ENCODE data around the gene ZNF423.
A peak's percentile ranks its signal among the peaks of the same experiment; 100 is the strongest.

ZNF423 gene

DNA sequence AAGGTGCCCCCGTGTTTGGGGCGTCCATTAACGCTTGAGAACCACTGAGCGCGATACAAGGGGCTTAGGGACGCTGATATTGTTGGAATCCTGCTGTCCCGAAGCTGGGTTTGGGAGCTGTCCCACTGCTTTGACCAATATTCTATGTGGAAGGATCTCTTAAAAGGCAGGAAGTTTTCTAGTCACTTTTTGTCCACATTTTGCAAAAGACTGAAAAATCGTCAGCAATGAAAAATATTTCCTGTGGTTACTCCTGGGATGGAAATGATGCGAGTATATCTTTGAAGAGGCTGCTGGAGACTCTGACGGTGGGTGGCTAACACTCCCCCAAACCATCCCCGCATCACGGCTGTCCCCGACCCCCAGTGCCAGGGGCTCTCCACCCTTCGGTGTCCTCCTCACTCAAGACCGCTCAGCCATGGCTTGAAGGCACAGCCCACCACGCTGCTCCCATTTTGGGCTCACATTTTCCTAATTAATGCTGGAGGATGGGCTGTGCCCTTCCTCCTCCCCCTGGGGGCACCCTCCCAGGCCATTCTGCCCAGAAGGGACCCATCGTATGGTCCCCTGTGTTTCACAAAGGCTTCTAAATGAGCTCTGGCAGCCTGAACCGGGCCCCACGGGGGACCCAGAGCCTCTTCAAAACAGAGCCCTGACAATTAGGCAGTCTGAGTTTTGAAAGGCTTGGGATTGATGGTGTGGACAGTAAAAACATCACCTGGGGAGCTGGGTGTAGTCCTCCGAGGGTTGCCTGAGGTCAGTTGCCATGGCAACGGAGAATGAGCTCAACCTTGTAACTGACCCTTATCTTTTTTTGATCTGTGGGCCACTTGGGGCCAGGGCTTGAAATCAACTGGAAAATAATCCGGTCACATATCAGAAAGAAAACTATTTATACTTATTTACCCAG, 323.7 kb downstream of the ZNF423 start:
- no peaks in the 10 kb centered on the region for H3K27me3 ChIP-seq (replicated peaks; ENCODE audit: control insufficient read depth, insufficient read depth, low read length)
- H3K4me3 ChIP-seq (replicated peaks; ENCODE audit: low read depth, low read length): no peak overlapping the region
- no peak for DNase-seq (ENCODE audit: extremely low read depth, insufficient read length)
- no peaks in the 10 kb centered on the region for H3K36me3 ChIP-seq (ENCODE audit: control insufficient read depth, insufficient read depth, low read length)
- TF ChIP-seq, protein P1, sequence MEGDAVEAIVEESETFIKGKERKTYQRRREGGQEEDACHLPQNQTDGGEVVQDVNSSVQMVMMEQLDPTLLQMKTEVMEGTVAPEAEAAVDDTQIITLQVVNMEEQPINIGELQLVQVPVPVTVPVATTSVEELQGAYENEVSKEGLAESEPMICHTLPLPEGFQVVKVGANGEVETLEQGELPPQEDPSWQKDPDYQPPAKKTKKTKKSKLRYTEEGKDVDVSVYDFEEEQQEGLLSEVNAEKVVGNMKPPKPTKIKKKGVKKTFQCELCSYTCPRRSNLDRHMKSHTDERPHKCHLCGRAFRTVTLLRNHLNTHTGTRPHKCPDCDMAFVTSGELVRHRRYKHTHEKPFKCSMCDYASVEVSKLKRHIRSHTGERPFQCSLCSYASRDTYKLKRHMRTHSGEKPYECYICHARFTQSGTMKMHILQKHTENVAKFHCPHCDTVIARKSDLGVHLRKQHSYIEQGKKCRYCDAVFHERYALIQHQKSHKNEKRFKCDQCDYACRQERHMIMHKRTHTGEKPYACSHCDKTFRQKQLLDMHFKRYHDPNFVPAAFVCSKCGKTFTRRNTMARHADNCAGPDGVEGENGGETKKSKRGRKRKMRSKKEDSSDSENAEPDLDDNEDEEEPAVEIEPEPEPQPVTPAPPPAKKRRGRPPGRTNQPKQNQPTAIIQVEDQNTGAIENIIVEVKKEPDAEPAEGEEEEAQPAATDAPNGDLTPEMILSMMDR (IDR thresholded peaks at IDR 0.05; ENCODE audit: insufficient read depth, low read length, poor library complexity, severe bottlenecking): no peak

DNA sequence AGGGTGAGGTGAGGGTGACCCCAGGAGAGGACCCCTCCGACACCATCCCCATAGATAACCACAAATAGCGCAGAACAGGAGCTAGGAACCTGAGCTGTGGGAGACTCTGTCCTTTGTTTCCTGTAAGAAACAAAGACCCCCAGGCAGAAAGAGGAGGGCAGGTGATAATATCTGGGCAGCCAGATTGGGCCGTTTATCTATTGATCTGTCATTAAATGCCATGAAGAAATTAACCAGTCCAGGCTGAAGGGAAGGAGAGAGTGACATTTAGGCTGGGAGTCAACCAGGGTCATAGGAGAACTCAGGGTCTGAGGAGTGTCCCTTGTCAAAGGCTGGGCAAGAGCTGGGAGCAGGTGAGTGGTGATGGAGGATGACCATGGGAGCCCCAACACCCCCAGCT, 324.5 kb downstream of the ZNF423 start:
- H3K4me3 ChIP-seq (replicated peaks; ENCODE audit: low read depth, low read length): no peak overlapping the region
- TF ChIP-seq, protein P1 (IDR thresholded peaks at IDR 0.05; ENCODE audit: insufficient read depth, low read length, poor library complexity, severe bottlenecking): no peak
- no peaks in the 10 kb centered on the region for H3K27me3 ChIP-seq (replicated peaks; ENCODE audit: control insufficient read depth, insufficient read depth, low read length)

DNA sequence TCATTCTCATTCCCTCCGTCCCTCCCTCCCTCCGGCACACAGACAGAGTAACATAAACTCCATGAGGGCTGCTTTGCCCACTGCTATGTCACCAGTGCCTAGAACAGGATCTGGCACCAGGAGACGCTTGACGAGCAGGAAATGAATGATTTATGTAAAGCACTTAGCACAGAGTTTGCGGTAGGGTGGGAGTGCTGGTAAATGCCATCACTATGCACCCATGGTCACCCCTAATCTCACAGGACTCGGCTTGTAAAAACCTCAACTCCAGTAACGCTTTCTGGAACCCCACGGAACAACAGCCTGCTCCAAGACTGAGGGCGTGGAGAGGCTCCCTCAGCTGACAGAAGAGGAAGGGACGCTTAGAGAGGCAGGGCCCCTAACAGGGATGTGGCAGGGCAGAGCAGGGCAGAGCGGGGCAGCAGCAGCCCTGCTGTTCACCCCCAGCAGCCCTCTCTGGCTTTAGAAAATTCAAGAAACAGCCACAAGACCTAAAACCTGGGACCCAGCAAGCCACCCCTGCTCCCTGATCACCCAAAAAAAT, 325.4 kb downstream of the ZNF423 start:
- Histone ChIP-seq H3K4me3 (replicated peaks; ENCODE audit: low read depth, low read length) (no peak overlapping the region), H3K36me3 (ENCODE audit: control insufficient read depth, insufficient read depth, low read length) (no peaks in the 10 kb centered on the region), H3K27me3 (replicated peaks; ENCODE audit: control insufficient read depth, insufficient read depth, low read length) (no peaks in the 10 kb centered on the region)
- no peak for DNase-seq (ENCODE audit: extremely low read depth, insufficient read length)
- TF ChIP-seq, protein P1 (IDR thresholded peaks at IDR 0.05; ENCODE audit: insufficient read depth, low read length, poor library complexity, severe bottlenecking): no peak

More for the DNA sequence above, 324.5 kb downstream of the ZNF423 start:
- no peak for DNase-seq (ENCODE audit: extremely low read depth, insufficient read length)
- H3K36me3 ChIP-seq (ENCODE audit: control insufficient read depth, insufficient read depth, low read length): no peaks in the 10 kb centered on the region

DNA sequence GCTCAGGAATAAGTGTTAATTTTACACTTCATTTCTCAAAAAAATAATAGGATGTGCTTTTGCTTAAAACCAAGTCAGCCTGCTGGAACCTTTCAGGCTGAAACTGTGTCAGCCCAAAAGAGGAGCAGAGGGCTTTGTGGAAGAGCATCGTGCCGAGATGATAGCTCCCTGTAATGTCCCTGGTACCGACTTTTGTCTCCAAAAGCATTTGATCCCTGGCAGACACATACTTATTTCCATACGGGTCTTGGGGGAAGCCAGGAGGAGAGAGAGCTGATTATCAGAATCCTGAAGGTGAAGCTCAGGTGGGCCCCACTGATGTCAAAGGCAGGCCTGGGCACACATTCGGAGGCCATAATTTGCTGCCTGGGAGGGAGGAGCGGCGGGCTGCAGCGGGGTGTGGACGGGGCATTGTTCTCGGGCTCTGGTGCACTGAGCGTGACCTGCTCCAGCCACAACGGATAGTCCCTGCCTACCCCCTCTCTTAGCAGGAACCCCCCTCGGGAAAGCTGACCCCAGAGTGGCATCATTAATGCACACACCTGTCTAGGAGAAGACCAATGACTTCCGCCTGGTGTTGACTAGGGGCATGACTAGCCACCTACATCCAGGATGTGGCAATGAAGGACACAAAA, 326.4 kb downstream of the ZNF423 start:
- TF ChIP-seq, protein P1 (IDR thresholded peaks at IDR 0.05; ENCODE audit: insufficient read depth, low read length, poor library complexity, severe bottlenecking): no peak
- H3K4me3 ChIP-seq (replicated peaks; ENCODE audit: low read depth, low read length): no peak overlapping the region
- DNase-seq (ENCODE audit: extremely low read depth, insufficient read length): peak; percentile 41
- no peaks in the 10 kb centered on the region for H3K27me3 ChIP-seq (replicated peaks; ENCODE audit: control insufficient read depth, insufficient read depth, low read length)
- no peaks in the 10 kb centered on the region for H3K36me3 ChIP-seq (ENCODE audit: control insufficient read depth, insufficient read depth, low read length)

DNA sequence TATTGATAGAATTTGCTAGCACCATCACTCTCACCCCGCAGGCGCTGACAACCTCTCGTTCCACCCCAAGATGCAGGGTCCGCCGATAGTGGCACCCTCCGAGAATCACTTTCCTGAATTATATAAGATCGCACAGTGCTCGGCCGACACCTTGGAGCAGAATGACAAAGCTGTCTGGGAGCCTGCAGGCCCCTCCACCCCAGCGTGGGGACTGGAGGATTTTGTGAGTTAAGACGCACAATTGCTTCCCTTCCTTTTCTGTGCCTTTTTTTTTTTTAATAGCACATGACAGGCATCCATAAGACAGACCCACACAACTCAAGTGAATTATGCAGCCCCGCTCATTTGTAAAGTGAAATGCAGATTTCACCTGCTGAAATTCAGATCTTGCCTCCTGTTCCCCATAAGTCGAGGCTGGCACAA, 327.0 kb downstream of the ZNF423 start:
- TF ChIP-seq, protein P1 (IDR thresholded peaks at IDR 0.05; ENCODE audit: insufficient read depth, low read length, poor library complexity, severe bottlenecking): no peak
- Histone ChIP-seq H3K4me3 (replicated peaks; ENCODE audit: low read depth, low read length) (no peak overlapping the region), H3K36me3 (ENCODE audit: control insufficient read depth, insufficient read depth, low read length) (no peaks in the 10 kb centered on the region), H3K27me3 (replicated peaks; ENCODE audit: control insufficient read depth, insufficient read depth, low read length) (no peaks in the 10 kb centered on the region)
- DNase-seq (ENCODE audit: extremely low read depth, insufficient read length): no peak
